ENCODE data around the gene ZNF624.

The ZNF624 gene

DNA sequence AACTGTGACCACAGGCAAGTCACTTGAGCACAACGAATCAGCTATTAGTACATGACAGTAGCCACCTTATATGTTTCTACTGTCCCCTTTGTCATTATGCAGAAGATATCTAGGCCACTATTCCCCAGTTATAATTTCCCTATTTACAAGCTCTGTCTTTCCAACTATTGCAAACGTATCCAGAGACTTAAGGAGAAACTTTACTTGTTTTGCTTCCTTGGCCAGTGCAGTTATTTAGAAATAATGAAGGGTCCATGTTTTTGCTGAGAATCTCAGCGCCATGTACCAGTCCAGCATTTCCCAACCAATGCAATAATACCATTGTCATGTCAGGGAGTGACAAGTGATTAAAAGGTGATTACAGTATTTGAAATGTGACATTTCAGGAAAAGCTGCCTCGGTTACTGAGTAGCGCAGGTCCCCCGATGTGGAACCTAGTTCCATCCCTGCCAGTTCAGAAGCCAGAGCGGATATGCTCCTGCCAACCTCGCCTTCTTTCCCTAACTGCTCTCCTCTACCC lies 743 bp downstream of the ZNF624 start:
- no peak overlapping the region for H4K8ac ChIP-seq (ENCODE audit: low read depth, low read length)
- H4K91ac ChIP-seq (ENCODE audit: low read depth, low read length, poor library complexity), result no peak overlapping the region
- H3K4me1 ChIP-seq (ENCODE audit: control insufficient read depth in 2 of 2, insufficient read depth in 1 of 2, low read depth in 1 of 2, low read length in 2 of 2), result peaks cover 1 to 2% of the 10 kb centered on the region in 2 donors
- DNase-seq (ENCODE audit: low spot score), result no peak
- peak overlapping the region; percentile 89 for H3K18ac ChIP-seq (ENCODE audit: low read length)
- no peak overlapping the region for H2BK12ac ChIP-seq (ENCODE audit: low read length)
- H3K36me3 ChIP-seq (replicated peaks in 1 of 2; ENCODE audit: control insufficient read depth in 2 of 2, insufficient read depth in 2 of 2, low read length in 2 of 2), result peaks cover 0 to 26% of the 10 kb centered on the region in 2 donors
- H3K27ac ChIP-seq (replicated peaks; ENCODE audit: low read length), result peak overlapping the region; percentile 87
- no peak overlapping the region for H2BK15ac ChIP-seq (ENCODE audit: low read length)
- H3K9ac ChIP-seq (ENCODE audit: low read depth, low read length, poor library complexity), result peak overlapping the region; percentile 91
- H3K23ac ChIP-seq (ENCODE audit: low read depth, low read length, poor library complexity), result no peak overlapping the region
- peak overlapping the region; percentile 55 for H3K4me2 ChIP-seq (ENCODE audit: insufficient read depth, low read length, poor library complexity, severe bottlenecking)
- peaks cover 0 to 11% of the 10 kb centered on the region in 2 donors for H3K9me3 ChIP-seq (replicated peaks in 1 of 2; ENCODE audit: control insufficient read depth in 2 of 2, insufficient read depth in 1 of 2, low read depth in 1 of 2, low read length in 2 of 2)
- no peak overlapping the region for H2BK5ac ChIP-seq (ENCODE audit: low read length)
- H2BK120ac ChIP-seq (ENCODE audit: low read depth, low read length), result no peak overlapping the region
- no peak overlapping the region for H2AK5ac ChIP-seq (ENCODE audit: low read depth, low read length)
- H3K14ac ChIP-seq (ENCODE audit: low read length), result no peak overlapping the region
- H3K27me3 ChIP-seq (ENCODE audit: control insufficient read depth in 3 of 3, insufficient read depth in 3 of 3, low read depth in 1 of 3, low read length in 3 of 3), result no peaks in the 10 kb centered on the region
- peak overlapping the region; percentile 97 for H2AFZ ChIP-seq (ENCODE audit: low read length)
- H3K4ac ChIP-seq (ENCODE audit: low read length), result no peak overlapping the region
- no peaks in the 10 kb centered on the region for H3K79me1 ChIP-seq (ENCODE audit: low read depth, low read length)
- peak overlapping the region; percentile 84 to 87 for H3K4me3 ChIP-seq (ENCODE audit: low read length in 2 of 2)
- no CpG with 5 or more reads among the region's 8 CpGs for WGBS, 2 donors (ENCODE audit: extremely low coverage in 2 of 2, insufficient read length in 2 of 2, insufficient replicate concordance in 1 of 2)

DNA sequence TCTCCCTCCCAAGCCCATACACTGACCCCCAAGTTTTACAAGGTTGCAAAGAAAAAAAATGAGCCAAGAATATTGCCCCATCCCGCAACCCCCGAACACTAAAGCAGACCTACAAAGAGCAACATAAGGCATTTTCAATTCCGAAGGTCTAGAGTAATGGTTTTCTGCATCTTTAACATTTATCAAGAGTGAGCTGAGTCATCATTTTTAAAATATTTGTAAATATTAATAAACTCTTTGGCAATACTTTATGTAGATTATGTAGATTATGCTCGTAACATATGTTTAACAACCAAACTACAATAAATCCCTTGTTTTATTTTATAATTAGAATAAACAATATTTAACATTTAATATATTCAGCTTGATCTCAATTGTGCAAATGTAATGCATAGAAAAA lies 1.4 kb downstream of the ZNF624 start:
- Histone ChIP-seq H2BK120ac (ENCODE audit: low read depth, low read length) (no peak overlapping the region), H3K79me1 (ENCODE audit: low read depth, low read length) (no peaks in the 10 kb centered on the region), H3K36me3 (replicated peaks in 1 of 2; ENCODE audit: control insufficient read depth in 2 of 2, insufficient read depth in 2 of 2, low read length in 2 of 2) (peaks cover 0 to 30% of the 10 kb centered on the region in 2 donors), H3K23ac (ENCODE audit: low read depth, low read length, poor library complexity) (no peak overlapping the region), H4K8ac (ENCODE audit: low read depth, low read length) (no peak overlapping the region), H3K18ac (ENCODE audit: low read length) (no peak overlapping the region), H3K4me1 (ENCODE audit: control insufficient read depth in 2 of 2, insufficient read depth in 1 of 2, low read depth in 1 of 2, low read length in 2 of 2) (peaks cover 1 to 2% of the 10 kb centered on the region in 2 donors), H2AK5ac (ENCODE audit: low read depth, low read length) (no peak overlapping the region), H2BK12ac (ENCODE audit: low read length) (no peak overlapping the region), H3K14ac (ENCODE audit: low read length) (no peak overlapping the region), H4K91ac (ENCODE audit: low read depth, low read length, poor library complexity) (no peak overlapping the region), H2BK15ac (ENCODE audit: low read length) (no peak overlapping the region), H3K9ac (ENCODE audit: low read depth, low read length, poor library complexity) (no peak overlapping the region), H3K4me3 (ENCODE audit: low read length in 2 of 2) (peak overlapping the region in 1 of 2 donors; percentile 84), H3K4me2 (ENCODE audit: insufficient read depth, low read length, poor library complexity, severe bottlenecking) (no peak overlapping the region), H2AFZ (ENCODE audit: low read length) (no peak overlapping the region), H3K9me3 (replicated peaks in 1 of 2; ENCODE audit: control insufficient read depth in 2 of 2, insufficient read depth in 1 of 2, low read depth in 1 of 2, low read length in 2 of 2) (peaks cover 0 to 12% of the 10 kb centered on the region in 2 donors), H3K27me3 (ENCODE audit: control insufficient read depth in 3 of 3, insufficient read depth in 3 of 3, low read depth in 1 of 3, low read length in 3 of 3) (no peaks in the 10 kb centered on the region), H2BK5ac (ENCODE audit: low read length) (no peak overlapping the region), H3K4ac (ENCODE audit: low read length) (no peak overlapping the region), H3K27ac (replicated peaks; ENCODE audit: low read length) (no peak overlapping the region)
- WGBS, 2 donors (ENCODE audit: extremely low coverage in 2 of 2, insufficient read length in 2 of 2, insufficient replicate concordance in 1 of 2), result no CpG with 5 or more reads among the region's 4 CpGs
- no peak for DNase-seq (ENCODE audit: low spot score)

DNA sequence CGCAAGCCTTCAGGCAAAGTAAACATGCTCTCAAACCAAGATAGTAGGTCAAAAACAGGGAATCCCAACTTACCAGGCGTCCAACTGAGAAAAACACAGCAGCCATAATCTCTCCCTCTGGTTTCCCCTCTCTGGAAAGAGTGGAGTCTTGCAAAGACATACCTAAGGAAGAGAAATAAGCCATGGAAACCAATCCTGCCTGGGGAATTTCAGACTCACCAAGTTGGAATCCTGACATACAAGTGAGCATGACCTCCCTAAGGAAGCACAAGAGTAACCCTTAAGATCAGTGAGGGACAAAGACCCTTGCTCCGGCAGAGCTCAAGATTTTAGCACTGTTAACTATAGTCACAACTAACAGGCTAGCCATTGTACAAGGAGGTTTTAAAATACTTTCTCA lies 4.1 kb downstream of the ZNF624 start:
- H3K14ac ChIP-seq (ENCODE audit: low read length), result no peak overlapping the region
- DNase-seq (ENCODE audit: low spot score), result no peak
- no peaks in the 10 kb centered on the region for H3K27me3 ChIP-seq (ENCODE audit: control insufficient read depth in 3 of 3, insufficient read depth in 3 of 3, low read depth in 1 of 3, low read length in 3 of 3)
- no peak overlapping the region for H2BK12ac ChIP-seq (ENCODE audit: low read length)
- no peak overlapping the region for H2BK120ac ChIP-seq (ENCODE audit: low read depth, low read length)
- no peak overlapping the region for H3K4me2 ChIP-seq (ENCODE audit: insufficient read depth, low read length, poor library complexity, severe bottlenecking)
- no peak overlapping the region for H3K4ac ChIP-seq (ENCODE audit: low read length)
- no peak overlapping the region for H3K18ac ChIP-seq (ENCODE audit: low read length)
- H2BK5ac ChIP-seq (ENCODE audit: low read length), result no peak overlapping the region
- no CpG with 5 or more reads among the region's 3 CpGs for WGBS, 2 donors (ENCODE audit: extremely low coverage in 2 of 2, insufficient read length in 2 of 2, insufficient replicate concordance in 1 of 2)
- peaks cover 0 to 56% of the 10 kb centered on the region in 2 donors for H3K36me3 ChIP-seq (replicated peaks in 1 of 2; ENCODE audit: control insufficient read depth in 2 of 2, insufficient read depth in 2 of 2, low read length in 2 of 2)
- H3K23ac ChIP-seq (ENCODE audit: low read depth, low read length, poor library complexity), result no peak overlapping the region
- no peak overlapping the region for H2AFZ ChIP-seq (ENCODE audit: low read length)
- peaks cover 0 to 34% of the 10 kb centered on the region in 2 donors for H3K9me3 ChIP-seq (replicated peaks in 1 of 2; ENCODE audit: control insufficient read depth in 2 of 2, insufficient read depth in 1 of 2, low read depth in 1 of 2, low read length in 2 of 2)
- no peak overlapping the region for H4K91ac ChIP-seq (ENCODE audit: low read depth, low read length, poor library complexity)
- no peak overlapping the region for H2BK15ac ChIP-seq (ENCODE audit: low read length)
- no peak overlapping the region for H2AK5ac ChIP-seq (ENCODE audit: low read depth, low read length)
- no peak overlapping the region for H3K4me3 ChIP-seq (ENCODE audit: low read length in 2 of 2)
- no peaks in the 10 kb centered on the region for H3K79me1 ChIP-seq (ENCODE audit: low read depth, low read length)
- no peak overlapping the region for H3K27ac ChIP-seq (replicated peaks; ENCODE audit: low read length)
- peaks cover 1 to 2% of the 10 kb centered on the region in 2 donors for H3K4me1 ChIP-seq (ENCODE audit: control insufficient read depth in 2 of 2, insufficient read depth in 1 of 2, low read depth in 1 of 2, low read length in 2 of 2)
- H3K9ac ChIP-seq (ENCODE audit: low read depth, low read length, poor library complexity), result no peak overlapping the region
- H4K8ac ChIP-seq (ENCODE audit: low read depth, low read length), result no peak overlapping the region

DNA sequence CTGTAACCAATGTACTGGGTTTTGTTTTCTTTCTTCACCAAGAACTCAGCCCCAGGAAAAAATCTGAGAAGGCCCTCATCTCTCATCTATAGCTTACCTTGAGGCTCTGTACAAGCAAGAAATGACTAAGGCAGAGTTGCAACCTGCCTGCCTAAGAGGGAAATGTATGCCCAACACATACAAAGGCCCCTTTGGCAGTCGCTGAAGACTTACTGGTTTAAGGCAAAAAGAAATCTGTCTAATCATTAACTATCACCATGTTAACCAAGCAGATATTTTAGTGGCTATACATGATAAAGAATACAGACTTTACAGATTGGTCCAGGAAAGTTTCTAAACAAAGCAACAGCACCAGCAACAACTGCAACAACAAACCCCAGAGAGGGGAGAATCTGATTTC lies 14.2 kb downstream of the ZNF624 start:
- no peak overlapping the region for H3K27ac ChIP-seq (replicated peaks; ENCODE audit: low read length)
- no peak overlapping the region for H2AK5ac ChIP-seq (ENCODE audit: low read depth, low read length)
- no CpG with 5 or more reads among the region's 1 CpG for WGBS, 2 donors (ENCODE audit: extremely low coverage in 2 of 2, insufficient read length in 2 of 2, insufficient replicate concordance in 1 of 2)

More for the DNA sequence above, 14.2 kb downstream of the ZNF624 start:
- Histone ChIP-seq H3K14ac (ENCODE audit: low read length) (no peak overlapping the region), H3K4me1 (ENCODE audit: control insufficient read depth in 2 of 2, insufficient read depth in 1 of 2, low read depth in 1 of 2, low read length in 2 of 2) (no peaks in the 10 kb centered on the region), H3K4me2 (ENCODE audit: insufficient read depth, low read length, poor library complexity, severe bottlenecking) (no peak overlapping the region), H3K18ac (ENCODE audit: low read length) (no peak overlapping the region), H2BK5ac (ENCODE audit: low read length) (no peak overlapping the region), H4K91ac (ENCODE audit: low read depth, low read length, poor library complexity) (no peak overlapping the region), H2BK120ac (ENCODE audit: low read depth, low read length) (no peak overlapping the region), H3K4me3 (ENCODE audit: low read length in 2 of 2) (no peak overlapping the region), H3K27me3 (ENCODE audit: control insufficient read depth in 3 of 3, insufficient read depth in 3 of 3, low read depth in 1 of 3, low read length in 3 of 3) (no peaks in the 10 kb centered on the region), H4K8ac (ENCODE audit: low read depth, low read length) (no peak overlapping the region), H3K9ac (ENCODE audit: low read depth, low read length, poor library complexity) (no peak overlapping the region), H2BK12ac (ENCODE audit: low read length) (no peak overlapping the region), H3K79me1 (ENCODE audit: low read depth, low read length) (no peaks in the 10 kb centered on the region), H2BK15ac (ENCODE audit: low read length) (no peak overlapping the region), H3K9me3 (replicated peaks in 1 of 2; ENCODE audit: control insufficient read depth in 2 of 2, insufficient read depth in 1 of 2, low read depth in 1 of 2, low read length in 2 of 2) (peaks cover 0 to 56% of the 10 kb centered on the region in 2 donors), H3K23ac (ENCODE audit: low read depth, low read length, poor library complexity) (no peak overlapping the region), H3K36me3 (replicated peaks in 1 of 2; ENCODE audit: control insufficient read depth in 2 of 2, insufficient read depth in 2 of 2, low read length in 2 of 2) (peaks cover 0 to 31% of the 10 kb centered on the region in 2 donors), H3K4ac (ENCODE audit: low read length) (no peak overlapping the region), H2AFZ (ENCODE audit: low read length) (no peak overlapping the region)
- no peak for DNase-seq (ENCODE audit: low spot score)

Measured in neuronal stem cell (in vitro differentiated cells).